HCT116 (cell line): ENCODE results near the gene CPA4. TPM values are rescaled to one million over a fixed set of nuclear protein-coding genes. Genes with fewer than 3 reads are reported as not detected.

Experiments
- ATAC-seq: fragments of 200-7000 bp; cut with Tn5 transposase; 2 replicates; pipeline ENCODE4 v1.9.1; 2020; ENCODE audit warnings: mild to moderate bottlenecking, moderate library complexity
- BruUV-seq: library from RNA; stranded (reverse); fragments of 400-500 nt; replicated peaks from 2 replicates; lab custom pipeline; 2021; lab: Mats Ljungman, UMichigan
- CTCF ChIA-PET: fragments of 300-600 bp; sonication (Branson Sonifier 250); formaldehyde crosslinking; loops from one replicate; lab custom pipeline; 2021; ENCODE audit warnings: antibody characterized with exemption; lab: Charles Lee
- POLR2A ChIA-PET: fragments of 300-600, 350-600 bp; sonication (Branson Sonifier 250); formaldehyde crosslinking; loops from one replicate; lab custom pipeline; 2021; ENCODE audit warnings: antibody characterized with exemption; lab: Charles Lee
- RAD21 ChIA-PET, 2 experiments: fragments of 300-600 bp; sonication (Branson Sonifier 250); formaldehyde crosslinking; loops; one replicate each; lab custom pipeline; 2023; ENCODE audit warnings: low total read pairs in 2 of 2; ENCODE audit not compliant: uncharacterized antibody in 2 of 2, unreplicated experiment in 2 of 2, low non-redundant PET in 1 of 2; lab: Charles Lee
- DNase-seq: peaks from one replicate; pipeline ENCODE4 v3.0.0-alpha.2; 2010; ENCODE audit warnings: low read depth, low spot score
- H2AFZ ChIP-seq: fragments of 200-600 bp; shearing (Covaris generic), sonication (generic); 2 replicates; pipeline ENCODE4 v1.6.1; 2017; ENCODE audit warnings: low read depth, mixed run types, mixed read lengths, antibody characterized with exemption, low read length; ENCODE audit not compliant: poor library complexity, severe bottlenecking
- H3K27ac ChIP-seq: 2 replicates; pipeline ENCODE4 v1.5.1; 2012; ENCODE audit warnings: low read depth, low read length
- H3K27me3 ChIP-seq: fragments of 200-600 bp; sonication (generic); 2 replicates; pipeline ENCODE4 v1.6.1; 2016; ENCODE audit warnings: mixed run types, low read length, mixed read lengths; ENCODE audit not compliant: insufficient read depth
- H3K36me3 ChIP-seq, 2 experiments: fragments of 200-500 bp in 1 of 2; fragments of 200-600 bp in 1 of 2; sonication (Bioruptor generic) in 1 of 2; sonication (generic) in 1 of 2; 2 replicates each; pipeline versions ENCODE4 v1.5.1 to v1.6.1; 2014 to 2016; ENCODE audit warnings: low read length in 2 of 2, inconsistent platforms in 1 of 2, mixed read lengths in 1 of 2, mixed run types in 1 of 2; ENCODE audit not compliant: insufficient read depth in 2 of 2, control insufficient read depth in 1 of 2
- H3K4me1 ChIP-seq, 2 experiments: fragments of 200-600 bp in 1 of 2; sonication (generic) in 1 of 2; 2 replicates each; pipeline versions ENCODE4 v1.5.1 to v1.6.1; 2012 to 2017; ENCODE audit warnings: low read length in 2 of 2, inconsistent platforms in 1 of 2, mild to moderate bottlenecking in 1 of 2, mixed read lengths in 1 of 2, mixed run types in 1 of 2, moderate library complexity in 1 of 2; ENCODE audit not compliant: insufficient read depth in 2 of 2, control insufficient read depth in 1 of 2
- H3K4me2 ChIP-seq: fragments of 200-600 bp; sonication (generic); 2 replicates; pipeline ENCODE4 v1.6.1; 2017; ENCODE audit warnings: mixed run types, low read length, mixed read lengths
- H3K4me3 ChIP-seq, 2 experiments: fragments of 200-600 bp in 1 of 2; sonication (generic) in 1 of 2; replicated peaks in 1 of 2; 2 replicates each; pipeline ENCODE4 v1.5.1; 2011 to 2016; ENCODE audit warnings: low read length in 2 of 2, control low read depth in 1 of 2, low read depth in 1 of 2, mild to moderate bottlenecking in 1 of 2, mixed read lengths in 1 of 2, mixed run types in 1 of 2
- H3K79me2 ChIP-seq: fragments of 200-600 bp; sonication (generic); 2 replicates; pipeline ENCODE4 v1.6.1; 2017; ENCODE audit warnings: mild to moderate bottlenecking, mixed run types, low read length, moderate library complexity, mixed read lengths; ENCODE audit not compliant: insufficient read depth
- H3K9ac ChIP-seq: fragments of 200-600 bp; sonication (generic); 2 replicates; pipeline ENCODE4 v1.6.1; 2016; ENCODE audit warnings: low read length, mixed read lengths
- H3K9me2 ChIP-seq: fragments of 200-600 bp; sonication (generic), shearing (Covaris generic); 2 replicates; pipeline ENCODE4 v1.6.1; 2017; ENCODE audit warnings: mixed run types, mild to moderate bottlenecking, moderate library complexity; ENCODE audit not compliant: insufficient read depth
- H3K9me3 ChIP-seq, 2 experiments: fragments of 200-500 bp in 1 of 2; fragments of 200-600 bp in 1 of 2; sonication (Bioruptor generic) in 1 of 2; sonication (generic) in 1 of 2; 2 replicates each; pipeline ENCODE4 v1.6.1; 2014 to 2017; ENCODE audit warnings: low read length in 2 of 2, mixed read lengths in 2 of 2, inconsistent platforms in 1 of 2, low read depth in 1 of 2, mild to moderate bottlenecking in 1 of 2, mixed run types in 1 of 2, moderate library complexity in 1 of 2; ENCODE audit not compliant: control insufficient read depth in 1 of 2, insufficient read depth in 1 of 2
- H4K20me1 ChIP-seq: fragments of 200-600 bp; sonication (generic), shearing (Covaris generic); 2 replicates; pipeline ENCODE4 v1.6.1; 2017; ENCODE audit warnings: mixed run types, mild to moderate bottlenecking, moderate library complexity; ENCODE audit not compliant: insufficient read depth
- CTCF ChIP-seq, 3 experiments: fragments of 200-600 bp in 1 of 3; sonication (generic) in 1 of 3; IDR thresholded peaks in 2 of 3; conservative IDR thresholded peaks in 1 of 3; 2 replicates each; pipeline ENCODE4 v1.5.1; 2012 to 2017; ENCODE audit warnings: low read depth in 2 of 3, low read length in 2 of 3, antibody characterized with exemption in 1 of 3, borderline replicate concordance in 1 of 3, control low read depth in 1 of 3, mild to moderate bottlenecking in 1 of 3, mixed read lengths in 1 of 3, mixed run types in 1 of 3, moderate library complexity in 1 of 3; ENCODE audit not compliant: insufficient read depth in 1 of 3
- EGR1 ChIP-seq: IDR thresholded peaks from 2 replicates; pipeline ENCODE4 v1.6.1; 2012; ENCODE audit warnings: low read depth
- EZH2phosphoT487 ChIP-seq: fragments of 200-600 bp; IDR thresholded peaks from 2 replicates; pipeline ENCODE4 v1.6.1; 2018; ENCODE audit warnings: antibody characterized with exemption, borderline replicate concordance
- JUND ChIP-seq: IDR thresholded peaks from 2 replicates; pipeline ENCODE4 v1.6.1; 2012
- POLR2A ChIP-seq: IDR thresholded peaks from 2 replicates; pipeline ENCODE4 v1.7.0; 2011; ENCODE audit warnings: borderline replicate concordance; ENCODE audit not compliant: insufficient read depth, insufficient read length; ENCODE audit errors: extremely low read depth
- SRF ChIP-seq: IDR thresholded peaks from 2 replicates; pipeline ENCODE4 v1.6.1; 2012; ENCODE audit warnings: low read depth
- TCF7L2 ChIP-seq: IDR thresholded peaks from 2 replicates; pipeline ENCODE4 v1.7.0; 2011; ENCODE audit warnings: borderline replicate concordance, inconsistent platforms; ENCODE audit not compliant: insufficient read depth, insufficient read length; ENCODE audit errors: extremely low read depth
- ZBTB33 ChIP-seq: IDR thresholded peaks from 2 replicates; pipeline ENCODE4 v1.6.1; 2011; ENCODE audit warnings: mild to moderate bottlenecking, low read length, moderate library complexity; ENCODE audit not compliant: insufficient replicate concordance; ENCODE audit errors: extremely low read depth
- intact Hi-C: fragments of 100-400 bp; cut with micrococcal nuclease; formaldehyde crosslinking; loops from 2 replicates; pipeline ENCODE4 v1.10.0; 2022
- total RNA-seq: library from RNA; stranded (reverse); gene quantifications from one replicate; pipeline ENCODE4 v1.2.1, GENCODE V29; 2021; ENCODE audit not compliant: unreplicated experiment

CPA4 gene
- total RNA-seq, 1 experiment from 2014 or later, result 38.7 TPM

- H3K9me3 ChIP-seq, result no peaks in the 10 kb centered on the region
- BruUV-seq, result no TSS peak
- ChIA-PET RAD21 (no interaction called here), POLR2A (no interaction called here)
- peaks cover 0 to 33% of the 10 kb centered on the region in 2 experiments; a peak in 1 of 4 replicates for H3K36me3 ChIP-seq
- intact Hi-C loops, result no loop called here
- no peaks in the 10 kb centered on the region for H3K9me2 ChIP-seq
- no peak overlapping the region for H2AFZ ChIP-seq
- H3K4me3 ChIP-seq, result no peak overlapping the region
- no peak for TF ChIP-seq POLR2A
- TF ChIP-seq EZH2phosphoT487, result no peak
- TF ChIP-seq SRF, result no peak
- no peak for TF ChIP-seq ZBTB33
- no peak for TF ChIP-seq TCF7L2
- no peak for TF ChIP-seq CTCF (IDR thresholded peaks at IDR 0.05 in 2 of 3, conservative IDR thresholded peaks at IDR 0.05 in 1 of 3; ENCODE audit: borderline replicate concordance in 1 of 3, insufficient read depth in 1 of 3, low read depth in 2 of 3, low read length in 2 of 3)
- TF ChIP-seq JUND, result no peak
- no peak for TF ChIP-seq EGR1
- TF ChIP-seq, all 23 proteins: peak for 0
- Histone ChIP-seq H3K79me2 (no peaks in the 10 kb centered on the region), H3K27ac (no peak overlapping the region), H3K27me3 (no peaks in the 10 kb centered on the region), H3K4me1 (peaks cover 0 to 5% of the 10 kb centered on the region in 2 experiments; a peak in 1 of 4 replicates), H3K9ac (no peak overlapping the region), H4K20me1 (no peaks in the 10 kb centered on the region), H3K4me2 (no peak overlapping the region)
- ATAC-seq, result no peak
- no peak for DNase-seq
- CTCF ChIA-PET, result no interaction called here
Measured at GRCh38 chr7:130299866-130300265, 6.9 kb downstream of the CPA4 start.
